HG03575 (cell line): Measurements from ENCODE around the gene RPGRIP1L.

ENCODE experiments used
- ATAC-seq: cut with Tn5 transposase; IDR thresholded peaks from one replicate; pipeline ENCODE4 v1.9.1; 2021; ENCODE audit not compliant: unreplicated experiment, insufficient number of reproducible peaks, low FRiP score; ENCODE audit errors: extremely low read depth

RPGRIP1L gene

GRCh38 chr16:53703590-53704444 is at the start of gene RPGRIP1L, which contains the start of gene FTO:
RPGRIP1L (minus strand) TSS chr16:53703859; CDS start chr16:53700723, 3,136 bp downstream.
FTO (plus strand) TSS chr16:53704156.
- ATAC-seq: peak; percentile 97

GRCh38 chr16:53753431-53753830 is 49.8 kb upstream of the RPGRIP1L start:
- no peak for ATAC-seq

- no peak for ATAC-seq
These were observed 48.9 kb upstream of the RPGRIP1L start for GRCh38 chr16:53752560-53752959.

- no peak for ATAC-seq
These were observed 42.2 kb upstream of the RPGRIP1L start for GRCh38 chr16:53745753-53746266.

GRCh38 chr16:53745086-53745485 is 41.4 kb upstream of the RPGRIP1L start:
- no peak for ATAC-seq

- no peak for ATAC-seq
These were observed 40.8 kb upstream of the RPGRIP1L start for GRCh38 chr16:53744449-53744848.

GRCh38 chr16:53743149-53743566 is 39.5 kb upstream of the RPGRIP1L start:
- no peak for ATAC-seq

GRCh38 chr16:53741546-53741945 is 37.9 kb upstream of the RPGRIP1L start:
- ATAC-seq: no peak

GRCh38 chr16:53740933-53741531 is 37.4 kb upstream of the RPGRIP1L start:
- no peak for ATAC-seq

- ATAC-seq: no peak
These were observed 36.8 kb upstream of the RPGRIP1L start for GRCh38 chr16:53740476-53740875.

GRCh38 chr16:53737552-53737951 is 33.9 kb upstream of the RPGRIP1L start:
- ATAC-seq: no peak

GRCh38 chr16:53736297-53736696 is 32.6 kb upstream of the RPGRIP1L start:
- ATAC-seq: no peak

GRCh38 chr16:53734908-53735307 is 31.2 kb upstream of the RPGRIP1L start:
- ATAC-seq: no peak

GRCh38 chr16:53732296-53732929 is 28.8 kb upstream of the RPGRIP1L start:
- ATAC-seq: no peak

- ATAC-seq: no peak
These were observed 27.0 kb upstream of the RPGRIP1L start for GRCh38 chr16:53730693-53731092.

- no peak for ATAC-seq
These were observed 23.0 kb upstream of the RPGRIP1L start for GRCh38 chr16:53726625-53727024.

GRCh38 chr16:53721017-53721416 is 17.4 kb upstream of the RPGRIP1L start:
- no peak for ATAC-seq

GRCh38 chr16:53717577-53717976 is 13.9 kb upstream of the RPGRIP1L start:
- no peak for ATAC-seq

GRCh38 chr16:53715023-53715384 is 11.3 kb upstream of the RPGRIP1L start:
- ATAC-seq: no peak
